MM.1S (cell line): ENCODE measurements around the gene SUSD3.

Experiments
- CTCF ChIP-seq: fragments of 300-600 bp; sonication (generic); IDR thresholded peaks from 2 replicates; pipeline ENCODE4 v1.5.1; 2016; ENCODE audit warnings: antibody characterized with exemption, low read length, mixed read lengths
- EZH2 ChIP-seq: fragments of 300-600 bp; sonication (generic); optimal IDR thresholded peaks from 2 replicates; pipeline ENCODE3; 2017; ENCODE audit warnings: low read depth, mild to moderate bottlenecking, antibody characterized with exemption, low read length, mixed read lengths

GRCh38 chr9:93107151-93107824 lies 48.8 kb downstream of the SUSD3 start:
- no peak for TF ChIP-seq CTCF
- no peak for TF ChIP-seq EZH2
